HCT116 (cell line): Measurements from ENCODE around the gene ORMDL2.

ENCODE experiments used
- CTCF ChIP-seq, 3 experiments: fragments of 200-600 bp in 1 of 3; sonication (generic) in 1 of 3; IDR thresholded peaks in 2 of 3; conservative IDR thresholded peaks in 1 of 3; 2 replicates each; pipeline ENCODE4 v1.5.1; 2012 to 2017; ENCODE audit warnings: low read depth in 2 of 3, low read length in 2 of 3, antibody characterized with exemption in 1 of 3, borderline replicate concordance in 1 of 3, control low read depth in 1 of 3, mild to moderate bottlenecking in 1 of 3, mixed read lengths in 1 of 3, mixed run types in 1 of 3, moderate library complexity in 1 of 3; ENCODE audit not compliant: insufficient read depth in 1 of 3
- EZH2 ChIP-seq: fragments of 200-600 bp; sonication (generic); IDR thresholded peaks from 2 replicates; pipeline ENCODE4 v1.6.1; 2017; ENCODE audit warnings: antibody characterized with exemption, mixed run types
- EZH2phosphoT487 ChIP-seq: fragments of 200-600 bp; IDR thresholded peaks from 2 replicates; pipeline ENCODE4 v1.6.1; 2018; ENCODE audit warnings: antibody characterized with exemption, borderline replicate concordance
- MAX ChIP-seq: IDR thresholded peaks from 2 replicates; pipeline ENCODE4 v1.6.1; 2012
- RAD21 ChIP-seq: IDR thresholded peaks from 2 replicates; pipeline ENCODE4 v1.6.1; 2012; ENCODE audit warnings: low read depth, mild to moderate bottlenecking
- TCF7L2 ChIP-seq: IDR thresholded peaks from 2 replicates; pipeline ENCODE4 v1.7.0; 2011; ENCODE audit warnings: borderline replicate concordance, inconsistent platforms; ENCODE audit not compliant: insufficient read depth, insufficient read length; ENCODE audit errors: extremely low read depth
- ZNF274 ChIP-seq: fragments of 200-500 bp; sonication (Bioruptor generic); IDR thresholded peaks from 2 replicates; pipeline ENCODE4 v1.6.1; 2014; ENCODE audit warnings: mild to moderate bottlenecking, low read depth, low read length, inconsistent platforms

GRCh38 chr12:55817345-55818139, at the start of gene ORMDL2, which contains the start of gene SARNP:
- TF ChIP-seq CTCF (IDR thresholded peaks at IDR 0.05 in 2 of 3, conservative IDR thresholded peaks at IDR 0.05 in 1 of 3; ENCODE audit: borderline replicate concordance in 1 of 3, insufficient read depth in 1 of 3, low read depth in 2 of 3, low read length in 2 of 3) (no peak), EZH2 (no peak), ZNF274 (no peak), RAD21 (no peak), MAX (peak; percentile 61), TCF7L2 (no peak), EZH2phosphoT487 (no peak)
